Endothelial cell of umbilical vein (primary cell): ENCODE results near the gene GIMAP2. TPM values are rescaled to one million over a fixed set of nuclear protein-coding genes. Genes with fewer than 3 reads are reported as not detected.

Source experiments
- BruUV-seq: library from RNA; stranded (reverse); fragments of 400-500 nt; replicated peaks from 2 replicates; lab custom pipeline; 2021; lab: Mats Ljungman, UMichigan
- CTCF ChIA-PET: fragments of 300-600, 350-600 bp; sonication (Branson Sonifier 250); formaldehyde crosslinking; loops from one replicate; lab custom pipeline; 2021; ENCODE audit warnings: antibody characterized with exemption, inconsistent platforms; lab: Charles Lee
- POLR2A ChIA-PET: fragments of 300-600, 350-600 bp; sonication (Branson Sonifier 250); formaldehyde crosslinking; loops from one replicate; lab custom pipeline; 2021; ENCODE audit warnings: antibody characterized with exemption, inconsistent platforms; lab: Charles Lee
- DNase-seq: peaks from one replicate; pipeline ENCODE4 v3.0.0-alpha.2; 2011; ENCODE audit warnings: low read depth, low spot score
- FAIRE-seq: peaks from 2 replicates; lab custom pipeline; 2011; peaks lifted over from hg19 to GRCh38; lab: Jason Lieb, UNC
- H2AFZ ChIP-seq: 2 replicates; pipeline ENCODE4 v1.6.0; 2012; ENCODE audit warnings: low read depth, low read length, control low read depth, inconsistent platforms
- H3K27ac ChIP-seq: 2 replicates; pipeline ENCODE4 v1.5.1; 2011; ENCODE audit warnings: low read depth, mild to moderate bottlenecking, control low read depth, low read length, moderate library complexity; ENCODE audit not compliant: insufficient read depth
- H3K27me3 ChIP-seq, 2 experiments: 2 replicates each; pipeline versions ENCODE4 v1.6.0 to v1.6.1; 2011; ENCODE audit warnings: low read length in 2 of 2, mixed read lengths in 1 of 2; ENCODE audit not compliant: control insufficient read depth in 2 of 2, insufficient read depth in 2 of 2
- H3K36me3 ChIP-seq, 2 experiments: 2 replicates in 1 of 2; 3 replicates in 1 of 2; pipeline ENCODE4 v1.5.1; 2011; ENCODE audit warnings: low read length in 2 of 2, mild to moderate bottlenecking in 1 of 2, moderate library complexity in 1 of 2; ENCODE audit not compliant: control insufficient read depth in 2 of 2, insufficient read depth in 2 of 2; ENCODE audit errors: extremely low read depth in 1 of 2
- H3K4me1 ChIP-seq: 3 replicates; pipeline ENCODE4 v1.5.1; 2011; ENCODE audit warnings: mild to moderate bottlenecking, low read length; ENCODE audit not compliant: control insufficient read depth, insufficient read depth; ENCODE audit errors: extremely low read depth
- H3K4me2 ChIP-seq: 2 replicates; pipeline ENCODE4 v1.6.1; 2011; ENCODE audit warnings: low read length, control low read depth, mixed read lengths; ENCODE audit not compliant: insufficient read depth
- H3K4me3 ChIP-seq, 3 experiments: fragments of 200-600 bp in 1 of 3; sonication (generic), shearing (Covaris generic) in 1 of 3; replicated peaks in 1 of 3; 2 replicates each; pipeline ENCODE4 v1.5.1; 2011 to 2016; ENCODE audit warnings: control low read depth in 3 of 3, low read length in 3 of 3, mild to moderate bottlenecking in 2 of 3, inconsistent platforms in 1 of 3, low read depth in 1 of 3, moderate library complexity in 1 of 3; ENCODE audit not compliant: insufficient read depth in 1 of 3
- H3K79me2 ChIP-seq: 2 replicates; pipeline ENCODE4 v1.6.0; 2012; ENCODE audit warnings: low read length, inconsistent platforms; ENCODE audit not compliant: control insufficient read depth, insufficient read depth
- H3K9ac ChIP-seq: replicated peaks from 2 replicates; pipeline ENCODE3; 2011; ENCODE audit warnings: low read length, control low read depth; ENCODE audit not compliant: insufficient read depth; ENCODE audit errors: extremely low read depth
- H3K9me1 ChIP-seq: replicated peaks from 3 replicates; pipeline ENCODE4 v1.6.0; 2011; ENCODE audit warnings: mild to moderate bottlenecking, low read length; ENCODE audit not compliant: control insufficient read depth, insufficient read depth; ENCODE audit errors: extremely low read depth
- H3K9me3 ChIP-seq: replicated peaks from 2 replicates; pipeline ENCODE4 v1.5.1; 2012; ENCODE audit warnings: low read length, inconsistent platforms; ENCODE audit not compliant: control insufficient read depth, insufficient read depth
- H4K20me1 ChIP-seq: replicated peaks from 2 replicates; pipeline ENCODE3; 2011; ENCODE audit warnings: mild to moderate bottlenecking, low read length; ENCODE audit not compliant: control insufficient read depth, insufficient read depth; ENCODE audit errors: extremely low read depth
- EZH2 ChIP-seq: IDR thresholded peaks from 2 replicates; pipeline ENCODE4 v1.6.1; 2012; ENCODE audit warnings: borderline replicate concordance, low read depth, mild to moderate bottlenecking, moderate library complexity, low read length, inconsistent platforms; ENCODE audit not compliant: severe bottlenecking
- FOS ChIP-seq: IDR thresholded peaks from 2 replicates; pipeline ENCODE4 v1.6.1; 2011; ENCODE audit warnings: mild to moderate bottlenecking, low read length, moderate library complexity, borderline replicate concordance; ENCODE audit not compliant: insufficient read depth
- GATA2 ChIP-seq: IDR thresholded peaks from 2 replicates; pipeline ENCODE4 v1.7.0; 2011; ENCODE audit warnings: low read depth, mild to moderate bottlenecking, moderate library complexity, mixed read lengths, low read length; ENCODE audit not compliant: insufficient read length, insufficient read depth
- JUN ChIP-seq: IDR thresholded peaks from 2 replicates; pipeline ENCODE4 v1.6.1; 2011; ENCODE audit warnings: borderline replicate concordance, low read depth; ENCODE audit not compliant: insufficient read length, insufficient read depth
- MYC ChIP-seq: IDR thresholded peaks from one replicate; pipeline ENCODE4 v1.6.1; 2011; ENCODE audit warnings: mild to moderate bottlenecking, low read depth, low read length
- POLR2A ChIP-seq: IDR thresholded peaks from 2 replicates; pipeline ENCODE4 v1.6.1; 2012; ENCODE audit warnings: low read depth, mild to moderate bottlenecking, control low read depth, low read length
- POLR2AphosphoS5 ChIP-seq: IDR thresholded peaks from 2 replicates; pipeline ENCODE4 v1.6.1; 2012; ENCODE audit warnings: low read depth, mild to moderate bottlenecking, control low read depth, low read length, moderate library complexity; ENCODE audit not compliant: insufficient read depth
- dilution Hi-C: fragments of 300-500 bp; cut with MboI; formaldehyde crosslinking; loops from one replicate; pipeline ENCODE4 v1.15.0; 2019; ENCODE audit warnings: low sequenced_read_pairs; ENCODE audit not compliant: extremely low pct_ligation_motif_present
- intact Hi-C: fragments of 100-400 bp; cut with micrococcal nuclease; formaldehyde crosslinking; loops from one replicate; pipeline ENCODE4 v1.10.0; 2022
- polyA plus RNA-seq, 4 experiments: library from polyadenylated mRNA; depleted of rRNA in 3 of 4; stranded (reverse) in 3 of 4; unstranded in 1 of 4; fragments of >200 nt; gene quantifications; 2 replicates each; pipeline versions ENCODE4 v1.2.1 to v1.2.3, GENCODE V29; 2011 to 2012; ENCODE audit warnings: missing spikeins in 1 of 4
- total RNA-seq: library from RNA; stranded (reverse); gene quantifications from 2 replicates; pipeline ENCODE4 v1.2.3, GENCODE V29; 2021
- TF ChIP-seq, protein P1 (sequence below): IDR thresholded peaks from 2 replicates; pipeline ENCODE4 v1.6.1; 2011; ENCODE audit not compliant: insufficient read depth, insufficient read length
- TF ChIP-seq, protein P2 (sequence below), 2 donors: IDR thresholded peaks; 1 replicate in 1 of 2; 2 replicates in 1 of 2; pipeline ENCODE4 v1.5.1; 2011; ENCODE audit warnings: low read length in 2 of 2, mild to moderate bottlenecking in 2 of 2, moderate library complexity in 2 of 2, control low read depth in 1 of 2, inconsistent platforms in 1 of 2, low read depth in 1 of 2; ENCODE audit not compliant: insufficient read depth in 1 of 2; ENCODE audit errors: extremely low read depth in 1 of 2

GIMAP2 gene
- total and polyA plus RNA-seq, 2 donors (not counting 3 experiments of a cell fraction or from before 2014, with no cell fraction given) = 21.3 to 27.9 TPM

DNA sequence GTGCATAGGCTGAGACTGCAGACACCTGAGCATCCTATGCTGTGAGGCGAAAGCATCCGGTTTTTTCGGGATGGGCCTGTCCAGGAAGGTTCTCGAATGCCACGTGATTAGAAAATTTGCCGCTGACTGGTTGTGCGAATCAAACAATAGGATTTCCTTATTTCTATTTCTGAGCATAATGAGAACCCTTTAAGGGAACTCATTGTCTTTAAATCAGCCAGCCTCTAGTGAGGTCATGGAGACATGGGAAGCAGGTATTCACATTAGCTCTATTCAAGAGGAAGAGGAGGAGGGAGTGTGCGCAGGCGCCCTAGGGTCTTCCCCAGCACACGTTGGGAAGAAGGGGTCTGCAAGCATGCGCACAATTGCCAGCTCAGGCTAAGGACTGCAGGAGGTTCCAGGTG is 36.5 kb downstream of the GIMAP2 start:
- intact Hi-C loops (no loop called here), dilution Hi-C loops (no loop called here)
- H3K27me3 ChIP-seq = no peaks in the 10 kb centered on the region
- peaks cover 8 to 25% of the 10 kb centered on the region in 2 experiments for H3K36me3 ChIP-seq
- H3K4me3 ChIP-seq = no peak overlapping the region
- BruUV-seq = no TSS peak
- H2AFZ ChIP-seq = no peak overlapping the region
- TF ChIP-seq JUN (no peak), POLR2AphosphoS5 (no peak), GATA2 (no peak), EZH2 (no peak), MYC (no peak), POLR2A (no peak), FOS (no peak)
- TF ChIP-seq, protein P1, sequence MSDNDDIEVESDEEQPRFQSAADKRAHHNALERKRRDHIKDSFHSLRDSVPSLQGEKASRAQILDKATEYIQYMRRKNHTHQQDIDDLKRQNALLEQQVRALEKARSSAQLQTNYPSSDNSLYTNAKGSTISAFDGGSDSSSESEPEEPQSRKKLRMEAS = no peak
- TF ChIP-seq, protein P2, sequence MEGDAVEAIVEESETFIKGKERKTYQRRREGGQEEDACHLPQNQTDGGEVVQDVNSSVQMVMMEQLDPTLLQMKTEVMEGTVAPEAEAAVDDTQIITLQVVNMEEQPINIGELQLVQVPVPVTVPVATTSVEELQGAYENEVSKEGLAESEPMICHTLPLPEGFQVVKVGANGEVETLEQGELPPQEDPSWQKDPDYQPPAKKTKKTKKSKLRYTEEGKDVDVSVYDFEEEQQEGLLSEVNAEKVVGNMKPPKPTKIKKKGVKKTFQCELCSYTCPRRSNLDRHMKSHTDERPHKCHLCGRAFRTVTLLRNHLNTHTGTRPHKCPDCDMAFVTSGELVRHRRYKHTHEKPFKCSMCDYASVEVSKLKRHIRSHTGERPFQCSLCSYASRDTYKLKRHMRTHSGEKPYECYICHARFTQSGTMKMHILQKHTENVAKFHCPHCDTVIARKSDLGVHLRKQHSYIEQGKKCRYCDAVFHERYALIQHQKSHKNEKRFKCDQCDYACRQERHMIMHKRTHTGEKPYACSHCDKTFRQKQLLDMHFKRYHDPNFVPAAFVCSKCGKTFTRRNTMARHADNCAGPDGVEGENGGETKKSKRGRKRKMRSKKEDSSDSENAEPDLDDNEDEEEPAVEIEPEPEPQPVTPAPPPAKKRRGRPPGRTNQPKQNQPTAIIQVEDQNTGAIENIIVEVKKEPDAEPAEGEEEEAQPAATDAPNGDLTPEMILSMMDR (IDR thresholded peaks at IDR 0.05; ENCODE audit: extremely low read depth in 1 of 2, insufficient read depth in 1 of 2, low read depth in 1 of 2, low read length in 2 of 2) = no peak
- H4K20me1 ChIP-seq = no peaks in the 10 kb centered on the region
- ChIA-PET POLR2A (no interaction called here), CTCF (interaction anchor here (2.6 kb wide), 1 partner anchor 273 kb away, joined by 20 read pairs; no protein-coding TSS in a partner anchor)
- peaks cover 14% of the 10 kb centered on the region for H3K4me1 ChIP-seq
- H3K9ac ChIP-seq = no peak overlapping the region
- no peaks in the 10 kb centered on the region for H3K9me1 ChIP-seq
- H3K79me2 ChIP-seq = peaks cover 13% of the 10 kb centered on the region
- H3K9me3 ChIP-seq = no peaks in the 10 kb centered on the region
- no peak overlapping the region for H3K27ac ChIP-seq
- no peak for FAIRE-seq
- no peak overlapping the region for H3K4me2 ChIP-seq
- DNase-seq = no peak
